ENCODE results near the gene RTN4.

RTN4 gene

GRCh38 chr2:55089726-55090125 is 39.5 kb upstream of the RTN4 start:
- TF ChIP-seq TAF1 (IDR thresholded peaks at IDR 0.05; ENCODE audit: borderline replicate concordance, insufficient read depth, low read length): no peak
- no peak for TF ChIP-seq FOXP2 (optimal IDR thresholded peaks at IDR 0.05; ENCODE audit: borderline replicate concordance, extremely low read depth, extremely low read length, insufficient read depth)
- TF ChIP-seq REST (IDR thresholded peaks at IDR 0.05; ENCODE audit: insufficient read depth in 1 of 2, low read depth in 2 of 2, low read length in 2 of 2): no peak
- TF ChIP-seq POLR2AphosphoS5 (IDR thresholded peaks at IDR 0.05; ENCODE audit: low read depth, low read length): no peak
- no peak for TF ChIP-seq SIN3A (IDR thresholded peaks at IDR 0.05; ENCODE audit: borderline replicate concordance, insufficient read depth, low read length)

DNA sequence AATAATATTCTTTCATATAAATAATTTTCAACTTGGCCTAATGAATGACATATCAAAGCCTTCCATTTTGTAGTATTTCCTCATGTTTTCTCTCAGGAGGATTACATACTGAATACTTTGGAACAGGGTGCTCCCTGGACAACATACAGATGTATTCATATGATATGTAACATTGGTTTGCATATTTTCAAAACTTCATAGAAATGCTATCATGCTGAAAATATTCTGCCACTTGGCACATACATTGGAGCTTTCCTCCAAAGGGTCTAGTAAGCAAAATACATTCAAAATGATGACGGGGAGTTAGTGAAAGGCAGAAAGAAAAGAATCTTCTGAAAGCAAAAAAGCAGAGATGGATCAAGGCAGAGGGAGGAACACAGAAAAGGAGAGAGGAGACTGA is 38.1 kb upstream of the RTN4 start:
- no peak for TF ChIP-seq SIN3A (IDR thresholded peaks at IDR 0.05; ENCODE audit: borderline replicate concordance, insufficient read depth, low read length)
- no peak for TF ChIP-seq REST (IDR thresholded peaks at IDR 0.05; ENCODE audit: insufficient read depth in 1 of 2, low read depth in 2 of 2, low read length in 2 of 2)
- no peak for TF ChIP-seq TAF1 (IDR thresholded peaks at IDR 0.05; ENCODE audit: borderline replicate concordance, insufficient read depth, low read length)
- TF ChIP-seq POLR2AphosphoS5 (IDR thresholded peaks at IDR 0.05; ENCODE audit: low read depth, low read length): no peak
- TF ChIP-seq FOXP2 (optimal IDR thresholded peaks at IDR 0.05; ENCODE audit: borderline replicate concordance, extremely low read depth, extremely low read length, insufficient read depth): no peak

DNA sequence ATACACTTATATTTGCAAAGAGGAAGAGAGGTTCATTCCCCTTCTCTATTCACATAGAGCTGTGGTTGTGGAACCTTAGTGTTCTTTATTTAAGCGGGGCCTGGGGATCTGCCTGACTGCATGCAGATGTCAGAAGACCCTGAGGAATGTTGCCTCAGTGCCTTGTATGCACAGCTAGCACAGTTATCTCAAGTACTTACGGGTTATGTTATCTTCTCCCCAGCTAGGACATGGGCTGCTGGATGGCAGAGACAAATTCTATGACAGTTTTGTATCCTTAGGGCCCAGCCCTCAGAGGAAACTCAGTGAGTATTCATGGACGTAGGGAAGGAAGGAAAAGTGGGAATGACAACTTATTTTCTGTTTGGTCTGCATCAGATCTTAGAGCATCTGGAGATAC is 37.7 kb upstream of the RTN4 start:
- no peak for TF ChIP-seq POLR2AphosphoS5 (IDR thresholded peaks at IDR 0.05; ENCODE audit: low read depth, low read length)
- TF ChIP-seq SIN3A (IDR thresholded peaks at IDR 0.05; ENCODE audit: borderline replicate concordance, insufficient read depth, low read length): no peak
- no peak for TF ChIP-seq TAF1 (IDR thresholded peaks at IDR 0.05; ENCODE audit: borderline replicate concordance, insufficient read depth, low read length)
- TF ChIP-seq FOXP2 (optimal IDR thresholded peaks at IDR 0.05; ENCODE audit: borderline replicate concordance, extremely low read depth, extremely low read length, insufficient read depth): no peak
- TF ChIP-seq REST (IDR thresholded peaks at IDR 0.05; ENCODE audit: insufficient read depth in 1 of 2, low read depth in 2 of 2, low read length in 2 of 2): no peak

DNA sequence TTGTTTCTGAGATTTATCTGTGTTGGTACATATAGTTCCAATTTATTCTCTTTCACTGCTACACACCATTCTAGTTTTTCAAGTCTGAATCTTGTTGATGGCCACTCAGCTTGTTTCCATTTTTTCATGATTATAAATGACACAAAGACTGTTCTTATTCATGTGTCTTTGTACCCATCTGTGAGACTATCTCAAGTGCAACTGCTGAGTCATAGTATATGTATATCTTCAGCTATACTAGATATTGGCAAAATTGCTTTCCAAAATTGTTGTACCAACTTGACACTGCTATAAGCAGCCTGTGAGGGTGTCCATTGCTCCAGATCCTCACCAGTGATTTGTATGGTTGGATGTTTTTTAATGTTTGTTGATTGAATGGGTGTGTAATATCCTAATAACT is 37.2 kb upstream of the RTN4 start:
- TF ChIP-seq TAF1 (IDR thresholded peaks at IDR 0.05; ENCODE audit: borderline replicate concordance, insufficient read depth, low read length): no peak
- TF ChIP-seq POLR2AphosphoS5 (IDR thresholded peaks at IDR 0.05; ENCODE audit: low read depth, low read length): no peak
- no peak for TF ChIP-seq FOXP2 (optimal IDR thresholded peaks at IDR 0.05; ENCODE audit: borderline replicate concordance, extremely low read depth, extremely low read length, insufficient read depth)
- TF ChIP-seq REST (IDR thresholded peaks at IDR 0.05; ENCODE audit: insufficient read depth in 1 of 2, low read depth in 2 of 2, low read length in 2 of 2): no peak
- TF ChIP-seq SIN3A (IDR thresholded peaks at IDR 0.05; ENCODE audit: borderline replicate concordance, insufficient read depth, low read length): no peak

Measured in PFSK-1 (cell line).